K562 (cell line): ENCODE results near the gene TMEM184A. TPM values are rescaled to one million over a fixed set of nuclear protein-coding genes. Genes with fewer than 3 reads are reported as not detected.

Experiments used
- ATAC-seq: fragments of 200-7000 bp; cut with Tn5 transposase; 3 replicates; pipeline ENCODE4 v1.9.1; 2020; ENCODE audit warnings: moderate library complexity
- BruUV-seq: library from RNA; stranded (reverse); fragments of 400-500 nt; replicated peaks from 2 replicates; lab custom pipeline; 2021; lab: Mats Ljungman, UMichigan
- CTCF ChIA-PET: fragments of 300-600 bp; formaldehyde crosslinking; extraction: SDS; loops from one replicate; lab custom pipeline; 2021; ENCODE audit warnings: low intra/inter-chr PET ratio; lab: Yijun Ruan, JAX
- POLR2A ChIA-PET: fragments of 300-600, 350-650 bp; sonication (Branson Sonifier 250); formaldehyde crosslinking; extraction: SDS; loops from one replicate; lab custom pipeline; 2021; ENCODE audit warnings: antibody characterized with exemption, inconsistent platforms; lab: Yijun Ruan, JAX
- DNase-seq, 4 experiments: peaks; one replicate each; pipeline versions ENCODE4 v3.0.0 to v3.0.0-alpha.2; 2011 to 2018; ENCODE audit warnings: low spot score in 3 of 4, mixed read lengths in 3 of 4; ENCODE audit errors: extremely low read depth in 1 of 4
- FAIRE-seq: peaks from 2 replicates; lab custom pipeline; 2011; peaks lifted over from hg19 to GRCh38; lab: Jason Lieb, UNC
- H2AFZ ChIP-seq: 2 replicates; pipeline ENCODE4 v1.6.0; 2011; ENCODE audit warnings: low read depth, low read length, control low read depth, inconsistent platforms
- H3K27ac ChIP-seq: fragments of 200-600 bp; 3 replicates; pipeline ENCODE4 v1.8.0; 2011; ENCODE audit warnings: low read depth, mild to moderate bottlenecking, control low read depth, inconsistent platforms, low read length, moderate library complexity, mixed read lengths; ENCODE audit errors: extremely low read depth
- H3K27me3 ChIP-seq, 2 experiments: fragments of 300-600 bp in 1 of 2; 2 replicates in 1 of 2; 3 replicates in 1 of 2; pipeline versions ENCODE4 v1.6.0 to v1.8.0; 2011; ENCODE audit warnings: inconsistent platforms in 2 of 2, low read length in 2 of 2, mild to moderate bottlenecking in 1 of 2, mixed read lengths in 1 of 2, moderate library complexity in 1 of 2; ENCODE audit not compliant: control insufficient read depth in 2 of 2, insufficient read depth in 2 of 2
- H3K36me3 ChIP-seq: fragments of 300-600 bp; 3 replicates; pipeline ENCODE4 v1.8.0; 2011; ENCODE audit warnings: mild to moderate bottlenecking, low read length, inconsistent platforms; ENCODE audit not compliant: control insufficient read depth, insufficient read depth
- H3K4me1 ChIP-seq, 2 experiments: fragments of 200-600 bp in 1 of 2; replicated peaks in 1 of 2; 2 replicates in 1 of 2; 3 replicates in 1 of 2; pipeline versions ENCODE4 v1.5.1 to v1.8.0; 2011; ENCODE audit warnings: inconsistent platforms in 2 of 2, low read length in 2 of 2, mild to moderate bottlenecking in 1 of 2, mixed read lengths in 1 of 2, moderate library complexity in 1 of 2; ENCODE audit not compliant: control insufficient read depth in 2 of 2, insufficient read depth in 2 of 2
- H3K4me2 ChIP-seq: 2 replicates; pipeline ENCODE4 v1.6.1; 2011; ENCODE audit warnings: low read length, control low read depth, inconsistent platforms, mixed read lengths; ENCODE audit not compliant: insufficient read depth
- H3K4me3 ChIP-seq: fragments of 200-600 bp; sonication (generic), shearing (Covaris generic); 2 replicates; pipeline ENCODE4 v1.5.1; 2016; ENCODE audit warnings: control low read depth, inconsistent platforms
- H3K79me2 ChIP-seq: fragments of 200-600 bp; 3 replicates; pipeline ENCODE4 v1.8.0; 2011; ENCODE audit warnings: low read length, inconsistent platforms; ENCODE audit not compliant: control insufficient read depth, insufficient read depth
- H3K9ac ChIP-seq, 2 experiments: 2 replicates each; pipeline versions ENCODE4 v1.6.0 to v1.6.1; 2011; ENCODE audit warnings: low read depth in 2 of 2, low read length in 2 of 2, control low read depth in 1 of 2, inconsistent platforms in 1 of 2, mild to moderate bottlenecking in 1 of 2, mixed read lengths in 1 of 2; ENCODE audit not compliant: insufficient read depth in 1 of 2
- H3K9me1 ChIP-seq: one replicate; pipeline ENCODE4 v1.6.0; 2011; ENCODE audit warnings: inconsistent platforms, mild to moderate bottlenecking, low read length, moderate library complexity; ENCODE audit not compliant: control insufficient read depth, insufficient read depth
- H3K9me3 ChIP-seq: replicated peaks from 2 replicates; pipeline ENCODE4 v1.5.1; 2011; ENCODE audit warnings: low read depth, low read length, inconsistent platforms; ENCODE audit not compliant: control insufficient read depth, insufficient read depth
- H4K20me1 ChIP-seq: replicated peaks from 2 replicates; pipeline ENCODE4 v1.6.1; 2011; ENCODE audit warnings: low read length, inconsistent platforms, mixed read lengths; ENCODE audit not compliant: control insufficient read depth, insufficient read depth
- ARID4B ChIP-seq: sonication (generic); formaldehyde crosslinking; IDR thresholded peaks from 2 replicates; pipeline ENCODE4 v1.8.0; 2022; ENCODE audit warnings: mild to moderate bottlenecking, missing genetic modification reagents
- ARNT ChIP-seq, 2 experiments: fragments of 450-650 bp; IDR thresholded peaks; 2 replicates each; pipeline ENCODE4 v1.6.1; 2016; ENCODE audit warnings: mild to moderate bottlenecking in 1 of 2
- CEBPG ChIP-seq, 3 experiments: fragments of 200-800 bp in 1 of 3; sonication (Bioruptor generic) in 1 of 3; sonication (generic) in 1 of 3; formaldehyde crosslinking in 1 of 3; IDR thresholded peaks in 2 of 3; conservative IDR thresholded peaks in 1 of 3; 2 replicates each; pipeline versions ENCODE4 v1.6.1 to v1.8.0; 2016 to 2022; ENCODE audit warnings: missing compliant biosample characterization in 2 of 3, missing genetic modification characterization in 2 of 3, mild to moderate bottlenecking in 1 of 3, missing genetic modification reagents in 1 of 3
- CREB1 ChIP-seq, 2 experiments: sonication (generic) in 1 of 2; formaldehyde crosslinking in 1 of 2; IDR thresholded peaks; 2 replicates each; pipeline versions ENCODE4 v1.6.1 to v1.8.0; 2012 to 2022; ENCODE audit warnings: inconsistent platforms in 1 of 2, mild to moderate bottlenecking in 1 of 2, missing genetic modification reagents in 1 of 2, moderate library complexity in 1 of 2
- MAX ChIP-seq: sonication (generic); formaldehyde crosslinking; IDR thresholded peaks from 2 replicates; pipeline ENCODE4 v1.9.0; 2022; ENCODE audit warnings: mild to moderate bottlenecking, missing genetic modification reagents
- MTF1 ChIP-seq: fragments of 250-450 bp; sonication (Bioruptor Pico); IDR thresholded peaks from 2 replicates; pipeline ENCODE4 v1.9.0; 2021; ENCODE audit warnings: moderate library complexity, mild to moderate bottlenecking, inconsistent platforms, borderline replicate concordance
- NR2C2 ChIP-seq, 2 experiments: fragments of 200-800 bp in 1 of 2; sonication (Bioruptor generic) in 1 of 2; sonication (generic) in 1 of 2; formaldehyde crosslinking in 1 of 2; IDR thresholded peaks; 2 replicates each; pipeline versions ENCODE4 v1.6.1 to v1.8.0; 2016 to 2022; ENCODE audit warnings: mild to moderate bottlenecking in 1 of 2, missing compliant biosample characterization in 1 of 2, missing genetic modification characterization in 1 of 2, missing genetic modification reagents in 1 of 2
- VEZF1 ChIP-seq: fragments of 200-800 bp; sonication (Bioruptor generic); IDR thresholded peaks from 2 replicates; pipeline ENCODE4 v1.6.1; 2017; ENCODE audit warnings: missing genetic modification characterization, missing compliant biosample characterization
- ZNF589 ChIP-seq: fragments of 200-800 bp; sonication (Bioruptor generic); IDR thresholded peaks from 2 replicates; pipeline ENCODE4 v1.6.1; 2016; ENCODE audit warnings: low read depth, missing genetic modification characterization, missing compliant biosample characterization
- WGBS: fragments of 100-300 bp; shearing (Covaris generic); methylation state at CpG from one replicate; pipeline ENCODE4 v1.1.6; 2016; ENCODE audit warnings: low coverage, mixed read lengths; ENCODE audit not compliant: insufficient coverage; ENCODE audit errors: missing lambda C conversion rate; 5-methylcytosine and 5-hydroxymethylcytosine counted together
- in situ Hi-C: fragments of 300-500 bp; cut with MboI; formaldehyde crosslinking; loops from 4 replicates; pipeline ENCODE4 v1.15.0; 2018; ENCODE audit warnings: inconsistent platforms, mixed read lengths
- intact Hi-C: fragments of 100-400 bp; cut with micrococcal nuclease; formaldehyde crosslinking; loops from 2 replicates; pipeline ENCODE4 v1.14.2; 2022
- polyA plus RNA-seq, 8 experiments: library from polyadenylated mRNA; depleted of rRNA in 4 of 8; stranded (reverse) in 5 of 8; unstranded in 3 of 8; fragments of >200 nt; fragmentation: Nextera tagmentation in 2 of 8; fragmentation: Illumina TruSeq in 1 of 8; extraction: Ambion mirVana in 2 of 8; extraction: Trizol in 1 of 8; gene quantifications; 2 replicates each; pipeline versions ENCODE4 v1.2.1 to v1.2.3, GENCODE V29; 2011 to 2014; ENCODE audit warnings: inconsistent platforms in 1 of 8, missing spikeins in 1 of 8
- total RNA-seq, 7 experiments: library from RNA; depleted of rRNA in 6 of 7; stranded (reverse); fragments of >200 nt in 6 of 7; fragmentation: Illumina TruSeq in 2 of 7; extraction: Trizol in 2 of 7; gene quantifications; 2 replicates each; pipeline versions ENCODE4 v1.2.1 to v1.2.3, GENCODE V29; 2011 to 2021; ENCODE audit warnings: low replicate concordance in 1 of 7

Gene TMEM184A
- total and polyA plus RNA-seq, 9 of the 15 experiments (the other 6 are each of a cell fraction or from before 2014, with no cell fraction given), result 0.10 to 0.18 (median 0.11) TPM; not detected in 6

- ATAC-seq (peak; percentile 1; the same call in 2 of the 3 replicates), DNase-seq (no peak), FAIRE-seq (peak; percentile 26)
- H3K9me3 ChIP-seq, result no peaks in the 10 kb centered on the region
- H4K20me1 ChIP-seq, result peaks cover 53% of the 10 kb centered on the region
- H3K9me1 ChIP-seq, result peaks cover 9% of the 10 kb centered on the region
- in situ Hi-C loops (no loop called here), intact Hi-C loops (no loop called here)
- peak overlapping the region; percentile 10 to 84; a peak in 3 of 4 replicates for H3K9ac ChIP-seq
- CTCF ChIA-PET, result no interaction called here
- WGBS, result 35% methylated on average over 7 of the region's 9 CpGs
- no peak overlapping the region for H3K4me3 ChIP-seq
- peaks cover 3 to 4% of the 10 kb centered on the region in 2 experiments; a peak in 3 of 5 replicates for H3K27me3 ChIP-seq
- peak overlapping the region; percentile 55 for H3K4me2 ChIP-seq
- H2AFZ ChIP-seq, result no peak overlapping the region
- BruUV-seq, result no TSS peak
- peaks cover 19% of the 10 kb centered on the region; the same call in 2 of the 3 replicates for H3K36me3 ChIP-seq
- TF ChIP-seq ARID4B (peak; percentile 26; the same call in 1 of the 2 replicates), MAX (CRISPR knock-in tag) (peak; percentile 58; the same call in 1 of the 2 replicates), NR2C2 (CRISPR knock-in tag; IDR thresholded peaks at IDR 0.05) (0 out of 2 replicates have a peak, but pooled peaks have one; percentile 44), NR2C2 (tag; IDR thresholded peaks at IDR 0.05) (no peak), ZNF589 (CRISPR knock-in tag) (peak; percentile 15; the same call in 1 of the 2 replicates), VEZF1 (CRISPR knock-in tag) (0 out of 2 replicates have a peak, but pooled peaks have one; percentile 28), MTF1 (no peak), CEBPG (CRISPR knock-in tag; IDR thresholded peaks at IDR 0.05) (0 out of 2 replicates have a peak, but pooled peaks have one; percentile 15), CEBPG (tag; conservative IDR thresholded peaks at IDR 0.05 in 1 of 2, IDR thresholded peaks at IDR 0.05 in 1 of 2) (no peak), ARNT (IDR thresholded peaks at IDR 0.05) (no peak), CREB1 (IDR thresholded peaks at IDR 0.05) (no peak), CREB1 (CRISPR knock-in tag; IDR thresholded peaks at IDR 0.05) (peak; percentile 31; the same call in 1 of the 2 replicates)
- H3K27ac ChIP-seq, result peak overlapping the region; percentile 59
- POLR2A ChIA-PET, result interaction anchor here (0.6 to 1.7 kb wide), 9 partner anchors 9 to 486 kb away, joined by 3 to 6 read pairs (median 3); no protein-coding TSS in a partner anchor
- H3K4me1 ChIP-seq, result peaks cover 45 to 82% of the 10 kb centered on the region in 2 experiments
- peaks cover 68% of the 10 kb centered on the region for H3K79me2 ChIP-seq
These were observed 22.8 kb downstream of the TMEM184A start for GRCh38 chr7:1533255-1533546.
